Ovary (tissue), 3 donors: ENCODE data around the gene KRTAP10-9.

Experiments used
- EP300 ChIP-seq: sonication (generic); formaldehyde crosslinking; IDR thresholded peaks from one replicate; pipeline ENCODE4 v1.6.1; 2017; ENCODE audit warnings: antibody characterized with exemption
- TF ChIP-seq, protein P1 (sequence below), 3 donors: fragments of 450-650 bp in 2 of 3; fragments of 200-600 bp in 1 of 3; IDR thresholded peaks; one replicate each; pipeline versions ENCODE4 v1.5.1 to v1.8.0; 2016 to 2022; ENCODE audit warnings: antibody characterized with exemption in 3 of 3, mild to moderate bottlenecking in 1 of 3
- donor health status: DM: no; HTN: no; CAD: no.

DNA sequence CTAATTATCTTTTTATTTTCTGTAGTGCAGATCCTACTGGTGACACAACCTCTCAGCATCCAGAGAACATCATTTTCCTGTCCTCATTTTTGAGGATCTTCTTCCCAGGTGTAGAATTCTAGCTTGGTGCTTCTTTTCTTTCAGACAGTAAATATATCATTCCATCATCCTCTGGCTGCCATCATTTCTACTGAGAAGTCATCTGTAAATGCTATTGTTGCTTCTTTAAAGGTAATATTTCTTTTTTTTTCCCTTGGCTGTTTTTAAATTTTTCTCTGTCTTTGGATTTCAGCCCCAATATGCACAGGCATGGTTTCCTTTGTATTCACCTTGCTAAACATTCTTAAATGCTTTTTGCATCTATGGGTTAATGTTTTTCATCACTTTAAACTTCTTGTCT is 3.3 kb upstream of the KRTAP10-9 start:
- TF ChIP-seq, protein P1, sequence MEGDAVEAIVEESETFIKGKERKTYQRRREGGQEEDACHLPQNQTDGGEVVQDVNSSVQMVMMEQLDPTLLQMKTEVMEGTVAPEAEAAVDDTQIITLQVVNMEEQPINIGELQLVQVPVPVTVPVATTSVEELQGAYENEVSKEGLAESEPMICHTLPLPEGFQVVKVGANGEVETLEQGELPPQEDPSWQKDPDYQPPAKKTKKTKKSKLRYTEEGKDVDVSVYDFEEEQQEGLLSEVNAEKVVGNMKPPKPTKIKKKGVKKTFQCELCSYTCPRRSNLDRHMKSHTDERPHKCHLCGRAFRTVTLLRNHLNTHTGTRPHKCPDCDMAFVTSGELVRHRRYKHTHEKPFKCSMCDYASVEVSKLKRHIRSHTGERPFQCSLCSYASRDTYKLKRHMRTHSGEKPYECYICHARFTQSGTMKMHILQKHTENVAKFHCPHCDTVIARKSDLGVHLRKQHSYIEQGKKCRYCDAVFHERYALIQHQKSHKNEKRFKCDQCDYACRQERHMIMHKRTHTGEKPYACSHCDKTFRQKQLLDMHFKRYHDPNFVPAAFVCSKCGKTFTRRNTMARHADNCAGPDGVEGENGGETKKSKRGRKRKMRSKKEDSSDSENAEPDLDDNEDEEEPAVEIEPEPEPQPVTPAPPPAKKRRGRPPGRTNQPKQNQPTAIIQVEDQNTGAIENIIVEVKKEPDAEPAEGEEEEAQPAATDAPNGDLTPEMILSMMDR (IDR thresholded peaks at IDR 0.05) = no peak
- TF ChIP-seq EP300 = no peak
